Smooth muscle cell (in vitro differentiated cells): ENCODE data around the gene PIGW. TPM values are rescaled to one million over a fixed set of nuclear protein-coding genes. Genes with fewer than 3 reads are reported as not detected.
"Not testable (repeated sequence)": the region's sequence is repeated elsewhere in the genome, so short reads cannot be mapped to it uniquely, and the experiment has no call there.

Source experiments
- DNase-seq: peaks from one replicate; lab custom pipeline; 2025; ENCODE audit not compliant: unreplicated experiment; lab: John Stamatoyannopoulos, UW
- H2AFZ ChIP-seq: fragments of 200-600 bp; sonication (generic); 2 replicates; pipeline ENCODE4 v1.6.0; 2016; ENCODE audit warnings: antibody characterized with exemption, low read depth, mild to moderate bottlenecking
- H3F3A ChIP-seq: fragments of 200-600 bp; sonication (generic); 2 replicates; pipeline ENCODE4 v1.6.0; 2017; ENCODE audit warnings: antibody characterized with exemption, low read depth
- H3K27ac ChIP-seq: fragments of 200-600 bp; sonication (generic); 2 replicates; pipeline ENCODE4 v1.5.1; 2016; ENCODE audit warnings: low read depth, mild to moderate bottlenecking
- H3K27me3 ChIP-seq: fragments of 200-600 bp; sonication (generic); 2 replicates; pipeline ENCODE4 v1.6.1; 2016; ENCODE audit warnings: low read depth, mild to moderate bottlenecking
- H3K36me3 ChIP-seq: fragments of 200-600 bp; sonication (generic); 2 replicates; pipeline ENCODE4 v1.5.1; 2016; ENCODE audit warnings: low read depth
- H3K4me1 ChIP-seq: fragments of 200-600 bp; sonication (generic); 2 replicates; pipeline ENCODE4 v1.5.1; 2016; ENCODE audit warnings: low read depth
- H3K4me2 ChIP-seq: fragments of 200-600 bp; sonication (generic); 2 replicates; pipeline ENCODE4 v1.6.0; 2016; ENCODE audit warnings: mild to moderate bottlenecking
- H3K4me3 ChIP-seq: fragments of 200-600 bp; sonication (generic); 2 replicates; pipeline ENCODE4 v1.5.1; 2016; ENCODE audit warnings: mild to moderate bottlenecking
- H3K79me2 ChIP-seq: fragments of 200-600 bp; sonication (generic); 2 replicates; pipeline ENCODE4 v1.6.0; 2016; ENCODE audit warnings: low read depth, mild to moderate bottlenecking
- H3K9ac ChIP-seq: fragments of 200-600 bp; sonication (generic); 2 replicates; pipeline ENCODE4 v1.6.0; 2016; ENCODE audit warnings: low read depth
- H3K9me3 ChIP-seq: fragments of 200-600 bp; sonication (generic); replicated peaks from 2 replicates; pipeline ENCODE4 v1.5.1; 2016; ENCODE audit warnings: low read depth
- H4K20me1 ChIP-seq: fragments of 200-600 bp; sonication (generic); 2 replicates; pipeline ENCODE4 v1.6.0; 2016; ENCODE audit warnings: low read depth
- CTCF ChIP-seq: fragments of 200-600 bp; sonication (generic); IDR thresholded peaks from 2 replicates; pipeline ENCODE4 v1.5.1; 2017; ENCODE audit warnings: borderline replicate concordance, mild to moderate bottlenecking, antibody characterized with exemption; ENCODE audit not compliant: insufficient read depth, poor library complexity, severe bottlenecking
- WGBS: methylation state at CpG from one replicate; pipeline ENCODE4 v1.1.7; 2016; ENCODE audit warnings: low lambda C conversion rate; 5-methylcytosine and 5-hydroxymethylcytosine counted together
- polyA plus RNA-seq: library from polyadenylated mRNA; unstranded; fragments of >200 nt; fragmentation: Nextera tagmentation; extraction: Ambion mirVana; gene quantifications from 2 replicates; pipeline ENCODE4 v1.2.1, GENCODE V29; 2016
- total RNA-seq: library from RNA; depleted of rRNA; stranded (reverse); fragments of >200 nt; gene quantifications from 2 replicates; pipeline ENCODE4 v1.2.3, GENCODE V29; 2014

PIGW gene
- total and polyA plus RNA-seq, 2 experiments from 2014 or later: 2.3 to 4.5 TPM

- H3K9ac ChIP-seq: no peak overlapping the region
- H3K79me2 ChIP-seq: no peaks in the 10 kb centered on the region
- H3K4me2 ChIP-seq: no peak overlapping the region
- no peak for DNase-seq
- H3K36me3 ChIP-seq: peaks cover 2% of the 10 kb centered on the region
- H3K4me3 ChIP-seq: no peak overlapping the region
- H2AFZ ChIP-seq: no peak overlapping the region
- H3K27me3 ChIP-seq: no peaks in the 10 kb centered on the region
- 94% methylated on average over 11 of the region's 11 CpGs for WGBS
- no peak overlapping the region for H3K27ac ChIP-seq
- H3K4me1 ChIP-seq: no peaks in the 10 kb centered on the region
- TF ChIP-seq CTCF: no peak
- no peaks in the 10 kb centered on the region for H3F3A ChIP-seq
- no peaks in the 10 kb centered on the region for H4K20me1 ChIP-seq
- no peaks in the 10 kb centered on the region for H3K9me3 ChIP-seq
These were observed 28.0 kb upstream of the PIGW start for GRCh38 chr17:36506831-36507230.

- no peak for DNase-seq
- Histone ChIP-seq H3K4me2 (no peak overlapping the region), H3K4me3 (no peak overlapping the region), H3K9ac (no peak overlapping the region), H4K20me1 (no peaks in the 10 kb centered on the region), H3K9me3 (no peaks in the 10 kb centered on the region), H3K27me3 (no peaks in the 10 kb centered on the region), H3K4me1 (no peaks in the 10 kb centered on the region), H3F3A (no peaks in the 10 kb centered on the region), H2AFZ (no peak overlapping the region), H3K27ac (no peak overlapping the region), H3K79me2 (no peaks in the 10 kb centered on the region), H3K36me3 (peaks cover 2% of the 10 kb centered on the region)
- TF ChIP-seq CTCF: no peak
- over 99% methylated on average over 6 of the region's 6 CpGs for WGBS
These were observed 27.5 kb upstream of the PIGW start for GRCh38 chr17:36507266-36507665.

GRCh38 chr17:36508439-36508838, 26.3 kb upstream of the PIGW start:
- H3K27me3 ChIP-seq, H3K9me3 ChIP-seq, H2AFZ ChIP-seq, H4K20me1 ChIP-seq, H3K4me3 ChIP-seq, H3K36me3 ChIP-seq, H3F3A ChIP-seq, H3K79me2 ChIP-seq, H3K27ac ChIP-seq, H3K4me2 ChIP-seq, H3K9ac ChIP-seq, H3K4me1 ChIP-seq, DNase-seq: not testable (repeated sequence)
- 94% methylated on average over 2 of the region's 2 CpGs for WGBS

GRCh38 chr17:36509272-36509985, 25.4 kb upstream of the PIGW start:
- no peak for TF ChIP-seq CTCF
- no peak overlapping the region for H3K4me3 ChIP-seq
- no peaks in the 10 kb centered on the region for H3K36me3 ChIP-seq
- no peak for DNase-seq
- 94% methylated on average over 9 of the region's 9 CpGs for WGBS
- no peaks in the 10 kb centered on the region for H4K20me1 ChIP-seq
- H3K9ac ChIP-seq: no peak overlapping the region
- no peaks in the 10 kb centered on the region for H3K27me3 ChIP-seq
- H3K79me2 ChIP-seq: no peaks in the 10 kb centered on the region
- H3K4me1 ChIP-seq: no peaks in the 10 kb centered on the region
- H3F3A ChIP-seq: no peaks in the 10 kb centered on the region
- H3K27ac ChIP-seq: no peak overlapping the region
- H3K9me3 ChIP-seq: no peaks in the 10 kb centered on the region
- no peak overlapping the region for H2AFZ ChIP-seq
- no peak overlapping the region for H3K4me2 ChIP-seq
